Activated naive CD4-positive, alpha-beta T cell treated with anti-CD3 and anti-CD28 coated beads for 36 hours (primary cell): ENCODE results near the gene TMC8. TPM values are rescaled to one million over a fixed set of nuclear protein-coding genes. Genes with fewer than 3 reads are reported as not detected.

Source experiments
- CTCF ChIA-PET: fragments of 350-600 bp; sonication (Branson Sonifier 250); formaldehyde crosslinking; loops from one replicate; lab custom pipeline; 2021; ENCODE audit warnings: antibody characterized with exemption; lab: Charles Lee
- DNase-seq: peaks from one replicate; pipeline ENCODE4 v3.0.0-alpha.2; 2020
- H3K27ac Mint-ChIP-seq: one replicate; pipeline ENCODE4 v1.8.0; 2021; ENCODE audit warnings: mild to moderate bottlenecking, mixed read lengths
- H3K27me3 Mint-ChIP-seq: one replicate; pipeline ENCODE4 v1.8.0; 2021; ENCODE audit warnings: low read depth, mixed read lengths
- H3K36me3 Mint-ChIP-seq: one replicate; pipeline ENCODE4 v1.8.0; 2021; ENCODE audit warnings: low read depth, mixed read lengths
- H3K4me1 Mint-ChIP-seq: one replicate; pipeline ENCODE4 v1.8.0; 2021; ENCODE audit warnings: low read depth, mixed read lengths
- H3K4me3 Mint-ChIP-seq: one replicate; pipeline ENCODE4 v1.8.0; 2021; ENCODE audit warnings: mild to moderate bottlenecking, moderate library complexity, mixed read lengths
- H3K9me3 Mint-ChIP-seq: one replicate; pipeline ENCODE4 v1.8.0; 2021; ENCODE audit warnings: mixed read lengths
- intact Hi-C: fragments of 100-400 bp; cut with micrococcal nuclease; formaldehyde crosslinking; loops from one replicate; pipeline ENCODE4 v1.15.1; 2023
- total RNA-seq, 2 experiments: library from RNA; stranded (reverse); gene quantifications; one replicate each; pipeline ENCODE4 v1.2.3, GENCODE V29; 2021

Gene TMC8
- total RNA-seq, 2 experiments from 2014 or later: 105 to 110 TPM

DNA sequence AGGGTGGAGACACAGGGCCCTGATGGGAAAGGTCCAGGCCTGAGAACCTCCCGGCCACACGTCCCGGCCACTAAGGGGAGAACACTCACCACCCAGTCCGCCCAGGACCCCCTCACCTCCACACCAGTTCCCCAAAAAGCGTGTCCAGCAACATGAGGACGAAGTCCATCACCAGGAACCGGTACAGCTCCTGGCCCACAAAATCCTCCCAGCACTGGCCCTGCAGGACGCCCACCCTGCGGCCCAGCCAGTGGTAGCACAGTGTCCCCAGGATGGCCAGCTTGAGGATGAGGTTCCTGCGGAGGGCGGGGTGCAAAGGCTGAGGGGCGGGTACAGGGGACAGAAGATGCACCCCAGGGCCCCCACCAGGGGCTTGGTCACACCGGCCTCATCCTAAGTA, 10.0 kb upstream of the TMC8 start:
- no peak for DNase-seq
- Mint-ChIP-seq H3K27me3 (no peaks in the 10 kb centered on the region), H3K27ac (no peak overlapping the region), H3K4me1 (peaks cover 54% of the 10 kb centered on the region), H3K36me3 (peaks cover 39% of the 10 kb centered on the region), H3K4me3 (peak overlapping the region; percentile 72), H3K9me3 (no peaks in the 10 kb centered on the region)
- CTCF ChIA-PET: interaction anchor here (1.1 to 2.3 kb wide), 4 partner anchors 10 to 131 kb away, joined by 3 to 10 read pairs (median 5); partner anchors contain the start of gene TMC8
- intact Hi-C loops: no loop called here

DNA sequence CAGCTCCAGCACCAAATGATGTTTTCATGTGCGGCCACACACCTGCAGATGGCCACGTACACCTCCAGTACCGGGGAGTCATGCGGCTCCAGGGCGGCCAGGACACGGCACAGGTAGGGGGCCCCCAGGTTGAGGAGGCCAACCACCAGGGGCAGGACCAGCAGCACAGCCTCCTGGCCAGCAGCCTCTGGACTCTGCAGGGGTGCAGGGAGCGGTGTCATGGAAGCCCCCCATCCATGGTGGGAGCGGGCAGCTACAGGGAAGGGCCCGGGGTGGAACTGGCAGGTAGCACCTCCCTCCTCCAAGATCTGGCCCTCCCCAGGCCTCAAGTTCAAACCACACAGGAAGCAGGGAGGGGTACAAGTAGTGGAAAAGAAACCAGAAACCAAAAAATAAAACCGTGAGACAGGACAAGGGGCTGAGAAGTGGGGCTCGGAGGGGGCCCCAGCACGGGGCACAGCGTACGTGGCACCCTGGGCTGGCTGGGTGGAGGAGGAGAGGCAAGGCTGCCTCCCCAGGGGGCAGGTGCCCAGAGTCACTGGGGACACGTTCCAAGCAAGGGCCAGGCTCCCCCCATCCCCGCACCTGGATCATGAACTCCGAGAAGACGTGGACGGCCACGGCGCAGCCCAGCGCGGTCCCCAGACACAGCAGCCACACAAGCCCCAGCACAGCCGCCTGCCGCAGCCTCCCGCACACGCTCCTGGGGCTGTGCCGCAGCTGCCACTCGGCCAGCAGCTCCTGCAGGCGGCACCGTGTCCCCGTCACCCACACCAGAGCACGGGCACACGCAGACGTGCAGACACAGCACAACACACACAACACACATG, 9.4 kb upstream of the TMC8 start:
- CTCF ChIA-PET: interaction anchor here (1.3 to 5.1 kb wide), 5 partner anchors 8 to 130 kb away, joined by 3 to 45 read pairs (median 5); partner anchors contain the start of gene TMC8
- Mint-ChIP-seq H3K36me3 (peaks cover 41% of the 10 kb centered on the region), H3K4me1 (peaks cover 57% of the 10 kb centered on the region), H3K9me3 (no peaks in the 10 kb centered on the region), H3K27me3 (no peaks in the 10 kb centered on the region), H3K4me3 (peak overlapping the region; percentile 72), H3K27ac (peak overlapping the region; percentile 80)
- intact Hi-C loops: loop anchor here (1.0 kb wide), 1 partner anchor 9 kb away; the partner anchor contains the start of gene TMC8
- DNase-seq: peak; percentile 78

DNA sequence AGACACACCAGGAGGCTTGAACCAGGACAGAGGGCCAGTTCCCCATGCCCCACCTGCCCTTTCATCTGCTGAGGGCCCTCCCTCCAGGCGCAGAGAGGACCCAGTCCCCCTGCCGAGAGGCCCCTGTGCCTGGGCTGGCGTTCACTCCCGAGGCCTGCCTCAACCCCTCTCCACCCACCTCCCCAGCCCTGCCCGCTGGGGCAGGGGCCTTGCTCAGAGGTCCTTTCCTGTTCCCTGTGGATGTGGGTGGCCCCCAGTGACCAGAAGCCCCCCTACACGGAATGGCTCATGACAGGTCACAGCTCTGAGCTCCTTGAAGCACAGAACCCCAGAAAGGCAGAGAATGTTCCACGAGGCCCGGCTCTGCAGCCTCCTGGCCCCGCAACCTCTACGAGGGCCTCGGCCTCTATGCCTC, 8.8 kb upstream of the TMC8 start:
- Mint-ChIP-seq H3K27ac (peak overlapping the region; percentile 80), H3K4me1 (peaks cover 62% of the 10 kb centered on the region), H3K9me3 (no peaks in the 10 kb centered on the region), H3K4me3 (peak overlapping the region; percentile 72), H3K36me3 (peaks cover 41% of the 10 kb centered on the region), H3K27me3 (no peaks in the 10 kb centered on the region)
- intact Hi-C loops: loop anchor here (1.0 kb wide), 1 partner anchor 8 kb away; the partner anchor contains the start of gene TMC8
- peak; percentile 7 for DNase-seq
- CTCF ChIA-PET: interaction anchor here (0.8 to 5.1 kb wide), 5 partner anchors 8 to 129 kb away, joined by 3 to 45 read pairs (median 3); partner anchors contain the start of gene TMC8

DNA sequence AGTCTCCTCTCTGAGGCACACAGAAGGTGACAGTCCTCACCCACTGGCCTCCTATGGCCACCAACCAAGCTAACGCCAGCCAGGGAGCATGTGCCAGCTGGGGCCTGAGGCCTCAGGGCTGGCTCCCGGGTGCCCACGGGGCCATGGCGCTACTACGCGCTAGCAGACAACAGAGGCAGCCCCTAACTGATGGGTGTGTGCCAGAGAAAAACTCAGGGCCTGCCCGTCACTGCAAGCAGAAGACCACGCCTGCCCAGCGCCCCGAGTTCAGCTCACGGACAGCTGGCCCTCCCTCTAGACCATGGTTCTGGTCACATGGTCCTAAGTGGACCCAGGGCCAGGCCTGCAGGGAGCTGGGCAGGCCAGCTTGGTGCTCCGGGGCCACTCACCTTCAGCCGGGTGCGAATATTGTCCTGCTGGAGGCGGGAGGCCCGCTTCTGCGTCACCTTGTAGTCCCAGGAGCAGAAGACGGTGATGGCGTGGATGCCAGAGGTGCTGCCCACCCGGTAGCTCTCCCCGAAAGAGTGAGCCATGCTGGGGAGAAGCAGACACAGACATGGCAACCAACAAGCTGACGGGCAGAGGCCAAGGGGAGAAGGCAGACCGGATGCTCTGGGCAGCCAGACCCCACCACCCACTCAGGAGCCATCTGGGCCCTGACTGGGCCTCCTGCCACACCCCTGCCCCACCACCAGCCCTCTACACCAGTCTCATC, 8.2 kb upstream of the TMC8 start:
- no peaks in the 10 kb centered on the region for H3K9me3 Mint-ChIP-seq
- H3K36me3 Mint-ChIP-seq: peaks cover 41% of the 10 kb centered on the region
- CTCF ChIA-PET: interaction anchor here (0.8 to 5.1 kb wide), 5 partner anchors 8 to 129 kb away, joined by 3 to 45 read pairs (median 3); partner anchors contain the start of gene TMC8
- intact Hi-C loops: no loop called here
- no peak for DNase-seq
- H3K4me1 Mint-ChIP-seq: peaks cover 64% of the 10 kb centered on the region
- H3K4me3 Mint-ChIP-seq: peak overlapping the region; percentile 72
- peak overlapping the region; percentile 80 for H3K27ac Mint-ChIP-seq
- H3K27me3 Mint-ChIP-seq: no peaks in the 10 kb centered on the region

DNA sequence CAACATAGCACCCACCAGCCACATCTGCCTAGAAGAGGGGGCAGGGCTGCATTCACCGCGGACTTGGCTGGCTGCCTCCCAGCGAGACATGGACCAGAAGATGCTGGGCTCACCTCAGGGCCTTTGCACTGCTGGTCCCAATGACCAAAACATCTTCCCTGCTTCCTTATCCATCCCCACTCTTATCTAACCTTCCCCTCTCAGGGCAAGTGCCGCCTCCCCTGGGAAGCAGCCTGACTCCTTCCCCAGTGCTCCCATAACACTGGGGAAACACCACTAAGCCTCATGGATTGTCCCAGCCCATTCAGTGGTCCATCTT, 7.7 kb upstream of the TMC8 start:
- CTCF ChIA-PET: interaction anchor here (0.8 to 5.1 kb wide), 3 partner anchors 7 to 13 kb away, joined by 3 to 45 read pairs (median 3); partner anchors contain the start of gene TMC8
- intact Hi-C loops: no loop called here
- no peak overlapping the region for H3K27ac Mint-ChIP-seq
- no peak overlapping the region for H3K4me3 Mint-ChIP-seq
- H3K27me3 Mint-ChIP-seq: no peaks in the 10 kb centered on the region
- DNase-seq: peak; percentile 16
- H3K4me1 Mint-ChIP-seq: peaks cover 58% of the 10 kb centered on the region
- H3K9me3 Mint-ChIP-seq: no peaks in the 10 kb centered on the region
- H3K36me3 Mint-ChIP-seq: peaks cover 41% of the 10 kb centered on the region

DNA sequence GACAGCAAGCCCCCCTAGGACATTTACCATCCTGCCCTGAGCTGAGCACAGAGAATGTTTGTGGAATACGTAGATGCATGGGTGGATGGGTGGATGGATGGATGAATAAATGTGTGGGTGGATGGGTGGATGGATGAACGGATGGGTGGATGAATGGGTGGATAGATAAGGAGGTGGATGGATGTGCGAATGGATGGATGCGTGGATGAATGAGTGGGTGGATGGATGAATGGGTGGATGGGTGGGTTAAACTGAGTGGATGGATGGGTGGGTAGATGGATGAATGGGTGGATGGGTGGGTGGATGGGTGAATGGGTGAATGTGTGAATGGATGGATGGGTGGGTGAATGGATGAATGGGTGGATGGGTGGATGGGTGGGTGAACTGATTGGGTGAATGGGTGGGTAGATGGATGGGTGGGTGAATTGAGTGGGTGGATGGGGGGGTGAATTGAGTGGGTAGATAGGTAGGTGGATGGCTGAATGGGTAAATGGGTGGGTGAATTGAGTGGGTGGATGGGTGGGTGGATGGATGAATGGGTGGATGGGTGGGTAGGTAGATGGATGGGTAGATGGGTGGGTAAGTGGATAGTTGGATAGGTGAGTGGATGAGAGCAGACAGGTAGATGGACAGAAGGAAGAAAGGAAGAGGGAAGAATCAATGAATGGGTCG, 7.2 kb upstream of the TMC8 start:
- H3K4me1 Mint-ChIP-seq: peaks cover 56% of the 10 kb centered on the region

DNA sequence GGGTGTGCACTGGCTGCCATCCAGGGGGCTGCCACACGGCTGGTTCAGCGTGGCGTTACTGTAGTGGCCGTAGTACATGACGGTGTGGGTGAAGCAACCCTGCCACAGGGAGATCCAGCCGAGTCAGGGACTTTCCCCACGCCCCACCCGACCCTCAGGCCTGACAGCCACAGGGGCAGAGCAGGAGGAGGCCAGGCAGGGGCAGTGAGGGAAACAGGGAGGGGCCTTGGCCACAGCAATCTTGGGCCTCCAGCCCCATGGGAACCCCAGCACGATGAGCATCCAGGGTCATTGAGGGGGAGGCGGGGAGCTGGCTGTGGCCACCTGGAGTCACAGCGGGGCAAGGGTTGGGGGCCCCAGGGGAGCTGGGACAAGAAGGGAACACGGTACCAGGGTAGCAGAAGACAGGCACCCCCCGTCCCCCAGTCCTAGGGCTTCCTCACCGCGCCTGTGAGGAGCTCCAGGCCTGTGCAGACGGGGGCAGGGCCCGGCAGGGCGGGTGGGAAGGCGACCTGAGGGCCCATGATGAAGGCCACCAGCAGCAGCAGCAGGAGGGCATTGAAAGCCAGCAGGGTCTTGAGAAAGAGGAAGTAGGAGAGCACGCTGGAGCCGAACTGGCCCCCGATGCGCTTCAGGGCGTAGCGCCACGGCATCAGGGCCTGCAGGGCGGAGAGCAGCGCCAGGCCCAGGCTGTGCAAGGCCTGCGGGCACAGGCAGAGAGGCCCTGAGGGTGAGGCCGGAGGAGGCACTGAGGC, 6.3 kb upstream of the TMC8 start:
- H3K4me3 Mint-ChIP-seq: peak overlapping the region; percentile 29
- peaks cover 61% of the 10 kb centered on the region for H3K4me1 Mint-ChIP-seq
- H3K36me3 Mint-ChIP-seq: peaks cover 38% of the 10 kb centered on the region
- peak; percentile 18 for DNase-seq
- intact Hi-C loops: no loop called here
- peak overlapping the region; percentile 30 for H3K27ac Mint-ChIP-seq
- no peaks in the 10 kb centered on the region for H3K9me3 Mint-ChIP-seq
- H3K27me3 Mint-ChIP-seq: no peaks in the 10 kb centered on the region
- CTCF ChIA-PET: interaction anchor here (0.9 to 5.1 kb wide), 3 partner anchors 11 to 99 kb away, joined by 3 to 45 read pairs (median 8); no protein-coding TSS in a partner anchor

More for the DNA sequence above, 7.2 kb upstream of the TMC8 start:
- CTCF ChIA-PET: interaction anchor here (0.5 to 5.1 kb wide), 2 partner anchors 12 to 70 kb away, joined by 3 to 45 read pairs; no protein-coding TSS in a partner anchor
- no peaks in the 10 kb centered on the region for H3K9me3 Mint-ChIP-seq
- DNase-seq: no peak
- H3K36me3 Mint-ChIP-seq: peaks cover 39% of the 10 kb centered on the region
- intact Hi-C loops: no loop called here
- H3K4me3 Mint-ChIP-seq: no peak overlapping the region
- no peaks in the 10 kb centered on the region for H3K27me3 Mint-ChIP-seq
- no peak overlapping the region for H3K27ac Mint-ChIP-seq

DNA sequence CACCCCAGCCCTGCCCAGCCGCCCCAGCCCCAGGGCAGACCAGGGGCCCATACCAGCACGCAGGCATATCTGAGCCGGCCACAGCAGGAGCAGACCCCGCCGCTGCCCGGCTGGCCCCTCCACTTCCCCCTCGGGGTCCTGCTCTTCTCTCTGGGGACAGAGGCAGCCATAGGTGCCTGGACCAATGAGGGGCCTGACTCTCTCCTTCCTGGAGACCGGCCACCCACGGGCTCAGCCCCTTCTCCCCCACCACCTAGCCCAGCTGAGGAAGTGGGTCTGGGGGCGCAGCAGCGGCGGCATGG, 5.8 kb upstream of the TMC8 start:
- H3K9me3 Mint-ChIP-seq: no peaks in the 10 kb centered on the region
- intact Hi-C loops: loop anchor here (5.0 kb wide), 4 partner anchors 167 to 718 kb away; partner anchors contain the start of genes TNRC6C and USP36
- peaks cover 37% of the 10 kb centered on the region for H3K36me3 Mint-ChIP-seq
- CTCF ChIA-PET: interaction anchor here (0.9 to 5.1 kb wide), 3 partner anchors 11 to 99 kb away, joined by 3 to 45 read pairs (median 8); no protein-coding TSS in a partner anchor
- no peak for DNase-seq
- H3K27ac Mint-ChIP-seq: peak overlapping the region; percentile 53
- peak overlapping the region; percentile 87 for H3K4me3 Mint-ChIP-seq
- peaks cover 65% of the 10 kb centered on the region for H3K4me1 Mint-ChIP-seq
- no peaks in the 10 kb centered on the region for H3K27me3 Mint-ChIP-seq

DNA sequence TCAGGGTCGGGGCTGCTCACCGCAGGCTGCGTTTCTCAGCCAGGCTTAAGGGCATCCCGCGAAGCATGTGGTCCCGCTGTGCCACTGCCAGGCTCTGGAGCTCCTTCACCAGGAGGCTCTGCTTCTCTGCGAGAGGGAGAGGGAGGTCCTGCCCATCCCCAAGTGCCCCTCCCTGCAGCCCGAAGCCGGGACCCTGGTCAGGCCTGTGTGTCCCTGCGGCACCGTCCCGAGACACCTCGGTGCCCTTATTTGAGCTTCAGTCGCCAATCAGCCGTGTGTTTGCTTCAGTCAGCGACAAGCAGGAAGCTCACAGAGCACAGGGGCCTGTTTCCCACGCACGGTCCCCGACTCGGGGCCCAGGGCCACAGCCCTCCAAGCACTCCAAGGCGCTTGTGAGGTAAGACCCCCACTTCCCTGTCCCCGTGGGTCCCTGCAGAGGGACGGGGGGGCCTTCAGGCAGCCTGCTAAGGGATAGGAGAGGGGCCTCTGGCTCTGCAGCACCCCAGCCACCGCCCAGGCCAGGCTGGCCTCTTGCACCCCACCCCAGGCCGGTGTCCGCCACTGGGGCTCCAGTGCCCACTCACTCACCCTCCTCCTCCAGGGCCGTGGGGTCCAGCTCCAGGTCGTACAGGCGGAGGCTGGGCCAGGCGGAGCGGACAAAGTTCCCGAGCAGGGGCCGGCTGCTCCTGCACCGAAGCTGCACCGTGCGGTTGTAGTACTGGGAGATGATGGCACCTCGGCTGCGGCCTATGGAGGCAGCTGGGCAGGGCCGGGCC, 5.2 kb upstream of the TMC8 start:
- Mint-ChIP-seq H3K4me3 (peak overlapping the region; percentile 87), H3K36me3 (peaks cover 34% of the 10 kb centered on the region), H3K9me3 (no peaks in the 10 kb centered on the region), H3K27ac (peak overlapping the region; percentile 66), H3K4me1 (peaks cover 70% of the 10 kb centered on the region), H3K27me3 (no peaks in the 10 kb centered on the region)
- CTCF ChIA-PET: interaction anchor here (0.6 to 5.1 kb wide), 4 partner anchors 10 to 762 kb away, joined by 3 to 45 read pairs (median 6); no protein-coding TSS in a partner anchor
- peak; percentile 63 for DNase-seq
- intact Hi-C loops: loop anchor here (5.0 kb wide), 4 partner anchors 168 to 717 kb away; partner anchors contain the start of genes TNRC6C and USP36

DNA sequence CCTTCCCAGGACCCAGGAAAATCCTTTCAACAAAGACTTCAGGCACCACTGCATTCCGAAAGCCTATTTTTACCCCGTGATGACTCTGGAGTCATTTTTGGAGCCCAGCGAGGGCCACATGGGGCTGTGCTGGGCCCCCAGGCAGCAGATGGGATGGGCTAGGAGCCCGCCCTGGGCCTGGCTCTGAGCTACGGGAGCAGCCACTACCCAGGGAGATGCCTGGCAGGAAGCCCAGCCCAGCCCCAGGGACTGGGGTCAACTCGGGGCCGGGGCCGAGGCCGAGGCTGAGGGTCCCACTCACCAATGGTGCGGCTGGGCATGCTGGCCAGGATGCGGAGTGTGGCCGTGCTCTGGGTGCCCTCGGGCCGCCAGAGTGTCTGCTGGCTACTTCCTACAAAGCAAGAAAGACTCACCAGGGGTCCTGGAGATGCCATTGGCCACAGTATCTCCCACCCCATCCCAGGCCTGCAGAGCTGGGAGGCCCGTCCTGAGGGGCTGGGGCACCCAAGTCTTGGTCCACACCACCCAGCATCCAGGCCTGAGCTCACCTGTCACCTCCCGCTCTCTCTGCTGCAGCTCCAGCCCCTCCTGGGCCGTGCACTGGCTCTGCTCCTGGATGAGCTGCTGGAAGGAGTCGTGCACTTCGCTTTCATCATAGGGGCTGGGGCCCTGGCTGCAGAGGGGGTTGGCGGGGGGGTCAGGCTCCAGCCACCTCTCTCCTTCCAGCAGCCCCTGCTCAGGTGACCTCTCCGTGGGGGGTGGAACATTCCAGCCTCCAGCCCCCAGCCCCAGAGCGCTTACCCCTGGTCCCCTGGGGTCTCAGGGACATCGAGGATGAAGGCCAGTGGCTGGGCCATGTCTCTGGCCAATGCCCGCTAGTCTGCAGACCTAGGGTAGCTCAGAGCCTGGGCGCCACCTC, 4.3 kb upstream of the TMC8 start:
- intact Hi-C loops: loop anchor here (5.0 kb wide), 4 partner anchors 169 to 716 kb away; partner anchors contain the start of genes TNRC6C and USP36
- peaks cover 61% of the 10 kb centered on the region for H3K4me1 Mint-ChIP-seq
- CTCF ChIA-PET: interaction anchor here (2.0 to 5.1 kb wide), 3 partner anchors 9 to 13 kb away, joined by 8 to 45 read pairs (median 11); no protein-coding TSS in a partner anchor
- H3K36me3 Mint-ChIP-seq: peaks cover 33% of the 10 kb centered on the region
- H3K4me3 Mint-ChIP-seq: peak overlapping the region; percentile 87
- no peaks in the 10 kb centered on the region for H3K27me3 Mint-ChIP-seq
- no peaks in the 10 kb centered on the region for H3K9me3 Mint-ChIP-seq
- peak overlapping the region; percentile 88 for H3K27ac Mint-ChIP-seq
- peak; percentile 16 for DNase-seq
